GM12878 (cell line): ENCODE results near the gene SV2A. TPM values are rescaled to one million over a fixed set of nuclear protein-coding genes. Genes with fewer than 3 reads are reported as not detected.

Experiments used
- ATAC-seq: fragments of 200-7000 bp; cut with Tn5 transposase; 3 replicates; pipeline ENCODE4 v1.9.1; 2020; ENCODE audit warnings: mild to moderate bottlenecking, moderate library complexity
- BruUV-seq: library from RNA; stranded (reverse); fragments of 400-500 nt; replicated peaks from 2 replicates; lab custom pipeline; 2021; lab: Mats Ljungman, UMichigan
- CTCF ChIA-PET: fragments of 300-600 bp; sonication (Branson Sonifier 250); formaldehyde crosslinking; extraction: SDS; loops from one replicate; lab custom pipeline; 2021; ENCODE audit warnings: inconsistent platforms; lab: Yijun Ruan, JAX
- POLR2A ChIA-PET: fragments of 350-600 bp; formaldehyde crosslinking; extraction: SDS; loops from one replicate; lab custom pipeline; 2021; ENCODE audit warnings: inconsistent platforms; lab: Charles Lee
- RAD21 ChIA-PET: fragments of 300-600 bp; sonication (Branson Sonifier 250); formaldehyde crosslinking; loops from one replicate; lab custom pipeline; 2023; ENCODE audit warnings: antibody characterized with exemption; ENCODE audit not compliant: unreplicated experiment; lab: Charles Lee
- SMC1A ChIA-PET: fragments of 300-600 bp; sonication (Branson Sonifier 250); formaldehyde crosslinking; loops from one replicate; lab custom pipeline; 2023; ENCODE audit not compliant: unreplicated experiment, uncharacterized antibody; lab: Charles Lee
- DNase-seq: peaks from one replicate; pipeline ENCODE4 v3.0.0-alpha.2; 2011; ENCODE audit warnings: low read depth, low spot score
- FAIRE-seq: peaks from 3 replicates; lab custom pipeline; 2011; peaks lifted over from hg19 to GRCh38; lab: Jason Lieb, UNC
- H2AFZ ChIP-seq: 2 replicates; pipeline ENCODE4 v1.6.0; 2011; ENCODE audit warnings: low read depth, low read length, control low read depth; ENCODE audit not compliant: control insufficient read depth
- H3K27ac ChIP-seq: 2 replicates; pipeline ENCODE4 v1.5.1; 2011; ENCODE audit warnings: control low read depth; ENCODE audit not compliant: control insufficient read depth, insufficient read depth
- H3K27me3 ChIP-seq, 2 experiments: replicated peaks in 1 of 2; 2 replicates each; pipeline versions ENCODE4 v1.6.0 to v1.6.1; 2011; ENCODE audit warnings: low read length in 1 of 2; ENCODE audit not compliant: control insufficient read depth in 2 of 2, insufficient read depth in 2 of 2
- H3K36me3 ChIP-seq, 2 experiments: 2 replicates each; pipeline ENCODE4 v1.5.1; 2011; ENCODE audit warnings: low read length in 1 of 2; ENCODE audit not compliant: control insufficient read depth in 2 of 2, insufficient read depth in 2 of 2
- H3K4me1 ChIP-seq: 2 replicates; pipeline ENCODE4 v1.6.1; 2011; ENCODE audit warnings: mild to moderate bottlenecking, low read length, moderate library complexity, mixed read lengths; ENCODE audit not compliant: control insufficient read depth, insufficient read depth
- H3K4me2 ChIP-seq: 2 replicates; pipeline ENCODE4 v1.6.0; 2011; ENCODE audit warnings: control low read depth; ENCODE audit not compliant: control insufficient read depth, insufficient read depth
- H3K4me3 ChIP-seq: fragments of 200-600 bp; sonication (generic); 2 replicates; pipeline ENCODE4 v1.5.1; 2016
- H3K79me2 ChIP-seq: 2 replicates; pipeline ENCODE4 v1.6.0; 2011; ENCODE audit warnings: low read length; ENCODE audit not compliant: control insufficient read depth, insufficient read depth
- H3K9ac ChIP-seq: 2 replicates; pipeline ENCODE4 v1.8.0; 2011; ENCODE audit warnings: low read length, control low read depth, mixed read lengths; ENCODE audit not compliant: control insufficient read depth, insufficient read depth
- H3K9me3 ChIP-seq: replicated peaks from 3 replicates; pipeline ENCODE4 v1.5.1; 2011; ENCODE audit warnings: mild to moderate bottlenecking, low read length; ENCODE audit not compliant: control insufficient read depth, insufficient read depth
- H4K20me1 ChIP-seq: 2 replicates; pipeline ENCODE4 v1.6.0; 2011; ENCODE audit not compliant: control insufficient read depth, insufficient read depth
- BCLAF1 ChIP-seq: fragments of 450-650 bp; IDR thresholded peaks from 2 replicates; pipeline ENCODE4 v1.6.1; 2017; ENCODE audit warnings: antibody characterized with exemption, mild to moderate bottlenecking, moderate library complexity
- DPF2 ChIP-seq: fragments of 450-650 bp; IDR thresholded peaks from 2 replicates; pipeline ENCODE4 v1.6.1; 2017; ENCODE audit warnings: mild to moderate bottlenecking
- FOXM1 ChIP-seq: IDR thresholded peaks from 2 replicates; pipeline ENCODE4 v1.6.1; 2012; ENCODE audit warnings: low read depth, mild to moderate bottlenecking, inconsistent platforms, low read length, moderate library complexity
- HCFC1 ChIP-seq: fragments of 150-350 bp; IDR thresholded peaks from 2 replicates; pipeline ENCODE4 v1.6.1; 2014; ENCODE audit warnings: low read length
- MXI1 ChIP-seq: fragments of 150-350 bp; IDR thresholded peaks from 2 replicates; pipeline ENCODE4 v1.6.1; 2011; ENCODE audit warnings: low read depth, mild to moderate bottlenecking, inconsistent platforms, low read length, improper control_type of control experiment
- NFIC ChIP-seq: IDR thresholded peaks from 2 replicates; pipeline ENCODE4 v1.6.1; 2012; ENCODE audit warnings: low read depth, mild to moderate bottlenecking, inconsistent platforms, low read length, moderate library complexity
- NKRF ChIP-seq: fragments of 450-650 bp; conservative IDR thresholded peaks from 2 replicates; pipeline ENCODE4 v1.6.1; 2017; ENCODE audit warnings: mild to moderate bottlenecking, moderate library complexity
- POLR2AphosphoS2 ChIP-seq: IDR thresholded peaks from 2 replicates; pipeline ENCODE4 v1.6.1; 2011; ENCODE audit warnings: low read depth, mild to moderate bottlenecking, low read length, improper control_type of control experiment, moderate library complexity
- RAD51 ChIP-seq: fragments of 450-650 bp; IDR thresholded peaks from 2 replicates; pipeline ENCODE4 v1.6.1; 2016; ENCODE audit warnings: moderate library complexity, mild to moderate bottlenecking, inconsistent platforms
- RB1 ChIP-seq: fragments of 450-650 bp; formaldehyde crosslinking; IDR thresholded peaks from 2 replicates; pipeline ENCODE4 v1.6.1; 2017; ENCODE audit warnings: mild to moderate bottlenecking, borderline replicate concordance
- RELB ChIP-seq: fragments of 450-650 bp; IDR thresholded peaks from 2 replicates; pipeline ENCODE4 v1.6.1; 2017; ENCODE audit warnings: low read depth, mild to moderate bottlenecking, moderate library complexity
- USF2 ChIP-seq: IDR thresholded peaks from 2 replicates; pipeline ENCODE4 v1.6.1; 2011; ENCODE audit warnings: low read depth, low read length, improper control_type of control experiment, borderline replicate concordance
- ZNF274 ChIP-seq: IDR thresholded peaks from one replicate; pipeline ENCODE4 v1.8.0; 2011; ENCODE audit not compliant: insufficient read length, insufficient read depth
- WGBS: methylation state at CpG from one replicate; pipeline ENCODE4 v1.1.6; 2016; ENCODE audit warnings: low lambda C conversion rate; ENCODE audit not compliant: insufficient replicate concordance, insufficient coverage; ENCODE audit errors: missing lambda C conversion rate; 5-methylcytosine and 5-hydroxymethylcytosine counted together
- in situ Hi-C: fragments of 300-500 bp; cut with MboI; formaldehyde crosslinking; loops from 9 replicates; pipeline ENCODE4 v1.14.3; 2018; ENCODE audit warnings: mixed read lengths
- intact Hi-C: fragments of 100-400 bp; cut with micrococcal nuclease; formaldehyde crosslinking; loops from one replicate; pipeline ENCODE4 v1.14.2; 2022; ENCODE audit not compliant: unreplicated experiment
- polyA plus RNA-seq, 11 experiments: library from polyadenylated mRNA; depleted of rRNA in 4 of 11; unstranded in 6 of 11; stranded (reverse) in 5 of 11; fragments of >200 nt; fragmentation: Nextera tagmentation in 4 of 11; fragmentation: Illumina TruSeq in 1 of 11; extraction: Ambion mirVana in 4 of 11; extraction: Trizol in 1 of 11; gene quantifications; 1 replicate in 1 of 11; 2 replicates in 10 of 11; pipeline versions ENCODE4 v1.2.1 to v1.2.3, GENCODE V29; 2011 to 2016; ENCODE audit warnings: inconsistent platforms in 2 of 11, missing spikeins in 2 of 11, low read depth in 1 of 11
- total RNA-seq, 4 experiments: library from RNA; depleted of rRNA in 3 of 4; stranded (reverse); fragments of >200 nt in 3 of 4; fragmentation: Illumina TruSeq in 1 of 4; extraction: Trizol in 1 of 4; gene quantifications; 2 replicates each; pipeline versions ENCODE4 v1.2.1 to v1.2.3, GENCODE V29; 2013 to 2021

SV2A gene
- total and polyA plus RNA-seq, 10 of the 15 experiments (the other 5 are each of a cell fraction or from before 2014, with no cell fraction given): 0.39 to 11.6 (median 5.4) TPM

GRCh38 chr1:149887196-149887455 is 30.5 kb downstream of the SV2A start (continued):
- TF ChIP-seq NKRF (0 out of 2 replicates have a peak, but pooled peaks have one; percentile 4), RELB (peak; percentile 21; the same call in 1 of the 2 replicates), FOXM1 (0 out of 2 replicates have a peak, but pooled peaks have one; percentile 0), NFIC (peak; percentile 54; the same call in 1 of the 2 replicates), DPF2 (peak; percentile 16; the same call in 1 of the 2 replicates)

GRCh38 chr1:149886396-149887195 is 31.0 kb downstream of the SV2A start:
- Histone ChIP-seq H3K27ac (peak overlapping the region; percentile 93), H3K4me2 (peak overlapping the region; percentile 87), H3K36me3 (no peaks in the 10 kb centered on the region), H3K79me2 (peaks cover 17% of the 10 kb centered on the region), H3K9ac (peak overlapping the region; percentile 85), H4K20me1 (no peaks in the 10 kb centered on the region), H3K4me1 (no peaks in the 10 kb centered on the region), H3K9me3 (no peaks in the 10 kb centered on the region), H3K27me3 (no peaks in the 10 kb centered on the region), H3K4me3 (peak overlapping the region; percentile 65), H2AFZ (no peak overlapping the region)
- DNase-seq (peak; percentile 99), FAIRE-seq (peak; percentile 73), ATAC-seq (peak; percentile 73)
- intact Hi-C loops: loop anchor here (1.0 kb wide), 1 partner anchor 274 kb away; no protein-coding TSS in a partner anchor
- ChIA-PET SMC1A (interaction anchor here (0.9 to 3.3 kb wide), 5 partner anchors 37 to 275 kb away, joined by 3 to 15 read pairs (median 10); no protein-coding TSS in a partner anchor), CTCF (interaction anchor here (1.1 to 2.5 kb wide), 6 partner anchors 13 to 300 kb away, joined by 3 to 12 read pairs (median 5); partner anchors contain the start of gene BOLA1), POLR2A (interaction anchor here (0.6 to 4.0 kb wide), 11 partner anchors 38 to 1171 kb away, joined by 3 to 57 read pairs (median 5); partner anchors contain the start of genes MINDY1, SF3B4 and VPS45), RAD21 (interaction anchor here (1.1 to 3.2 kb wide), 6 partner anchors 37 to 303 kb away, joined by 3 to 22 read pairs (median 5); partner anchors contain the start of gene SF3B4)
- WGBS: under 1% methylated on average over 60 of the region's 62 CpGs
- TSS peak; percentile 100 for BruUV-seq
- in situ Hi-C loops: no loop called here
- 0 out of 2 replicates have a peak, but pooled peaks have one; percentile 4 for TF ChIP-seq BCLAF1
- no peak for TF ChIP-seq HCFC1
- TF ChIP-seq RAD51: no peak
- peak; percentile 30; the same call in 1 of the 2 replicates for TF ChIP-seq FOXM1
- TF ChIP-seq ZNF274: no peak
- no peak for TF ChIP-seq USF2
- peak; percentile 96 for TF ChIP-seq POLR2AphosphoS2
- 0 out of 2 replicates have a peak, but pooled peaks have one; percentile 32 for TF ChIP-seq MXI1
- peak; percentile 26; the same call in 1 of the 2 replicates for TF ChIP-seq RB1
